Bone marrow (tissue), 2 donors: ENCODE data around the gene C19orf67.

Experiments used
- DNase-seq, 2 donors: peaks; one replicate each; lab custom pipeline; 2025; lab: John Stamatoyannopoulos, UW

C19orf67 gene

DNA sequence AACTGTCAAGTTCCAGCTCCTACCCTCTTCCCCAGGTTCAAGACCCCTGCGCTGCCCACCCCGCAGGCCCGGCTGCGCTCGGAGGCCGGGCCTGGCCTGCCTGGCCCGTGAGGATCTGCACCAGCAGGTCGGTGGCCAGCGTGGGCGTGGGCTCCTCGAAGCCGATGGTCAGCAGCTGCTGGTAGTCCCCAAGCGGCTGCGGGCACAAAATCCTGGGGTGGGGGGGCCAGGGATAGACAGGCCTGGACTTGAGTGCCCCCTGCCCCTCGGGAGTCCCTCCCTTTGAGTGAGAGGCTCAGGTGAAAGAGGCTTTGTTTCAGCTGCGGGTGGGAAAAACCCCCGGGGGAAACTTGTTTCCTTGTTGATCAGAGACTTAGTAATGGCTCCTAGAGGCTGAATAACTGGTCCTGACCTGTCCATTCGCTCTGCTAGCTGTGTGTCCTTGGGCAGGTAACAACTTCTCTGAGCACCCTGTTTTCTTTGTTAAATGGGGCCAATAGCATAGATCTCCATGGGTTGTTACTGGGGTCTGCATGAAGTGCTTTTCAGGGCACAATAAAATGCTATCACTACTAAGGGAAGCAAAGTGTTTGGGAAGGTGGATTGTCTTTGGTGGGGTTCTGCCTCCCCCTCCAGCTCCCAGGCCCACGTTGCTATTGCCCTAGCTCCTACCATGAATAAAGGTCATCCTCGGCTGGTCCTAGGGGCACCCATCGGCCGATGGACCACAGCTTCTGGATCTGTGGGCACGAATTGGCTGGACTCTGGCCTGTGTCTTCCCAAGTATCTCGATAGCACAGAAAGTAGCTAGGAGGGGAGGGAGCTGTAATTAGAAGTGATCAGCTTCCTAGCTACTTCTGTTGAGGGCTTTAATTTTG, 3.5 kb downstream of the C19orf67 start:
- DNase-seq = no peak

DNA sequence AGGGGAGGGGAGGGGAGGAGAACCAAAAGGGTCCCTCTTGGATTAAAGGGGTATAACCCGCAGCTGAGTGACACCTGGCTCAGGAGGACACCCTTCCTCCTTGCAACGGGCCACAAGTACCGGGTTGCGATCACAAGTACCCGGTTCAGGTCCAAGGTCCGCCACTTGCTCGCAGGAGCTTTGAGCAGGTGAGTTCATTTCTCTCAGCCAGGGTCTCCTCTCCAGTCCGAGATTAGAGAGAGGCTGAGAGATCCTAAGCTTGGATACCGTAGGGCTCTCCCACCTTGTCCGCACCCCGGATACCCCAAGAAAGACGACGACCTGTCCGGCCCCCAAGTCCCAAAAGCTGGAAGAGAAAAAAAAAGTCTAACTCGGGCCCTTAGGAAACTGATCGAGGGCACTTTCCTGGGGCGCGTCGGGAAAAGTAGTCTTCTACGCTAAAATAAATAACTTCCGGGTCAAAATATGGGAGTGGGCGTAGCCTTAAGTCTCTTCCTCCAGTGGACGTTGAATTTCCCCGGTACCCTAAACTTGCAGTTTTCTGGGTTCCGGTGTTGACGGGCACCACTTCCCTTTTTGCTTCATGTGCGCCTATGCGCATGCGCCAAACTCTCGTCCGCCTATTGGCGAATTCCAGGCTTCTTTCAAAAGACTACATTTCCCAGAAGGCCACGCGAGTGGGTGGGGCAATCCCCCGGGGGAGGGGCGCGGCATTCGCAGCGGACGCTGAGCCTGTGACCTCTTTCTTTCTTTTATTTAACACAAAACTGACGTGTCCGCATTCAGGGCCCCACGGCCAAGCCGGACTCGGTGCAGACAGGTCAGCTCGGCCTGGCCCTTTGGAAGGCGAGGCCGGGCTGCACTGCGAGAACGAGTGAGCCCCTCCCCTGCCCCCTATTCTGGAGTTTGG, 4.4 kb downstream of the C19orf67 start:
- DNase-seq = peak; percentile 91 to 99

DNA sequence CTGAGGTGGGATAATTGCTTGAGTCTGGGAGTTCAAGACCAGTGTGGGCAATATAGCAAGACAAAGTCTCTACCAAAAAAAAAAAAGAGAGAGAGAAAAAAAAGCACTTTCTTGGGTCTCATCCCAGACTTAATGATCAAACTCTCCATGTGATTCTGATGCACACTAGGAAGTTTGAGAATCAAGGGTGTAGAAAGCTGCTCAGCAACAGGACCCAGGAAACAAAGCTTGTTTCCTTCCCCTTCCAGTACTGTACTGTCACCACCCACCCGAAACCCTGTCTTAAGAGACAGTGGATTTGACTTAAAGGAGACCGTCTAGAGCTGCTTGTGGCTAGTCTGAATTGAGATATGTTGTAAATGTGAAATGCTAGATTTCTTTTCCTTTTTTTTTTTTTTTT, 7.2 kb downstream of the C19orf67 start:
- no peak for DNase-seq

DNA sequence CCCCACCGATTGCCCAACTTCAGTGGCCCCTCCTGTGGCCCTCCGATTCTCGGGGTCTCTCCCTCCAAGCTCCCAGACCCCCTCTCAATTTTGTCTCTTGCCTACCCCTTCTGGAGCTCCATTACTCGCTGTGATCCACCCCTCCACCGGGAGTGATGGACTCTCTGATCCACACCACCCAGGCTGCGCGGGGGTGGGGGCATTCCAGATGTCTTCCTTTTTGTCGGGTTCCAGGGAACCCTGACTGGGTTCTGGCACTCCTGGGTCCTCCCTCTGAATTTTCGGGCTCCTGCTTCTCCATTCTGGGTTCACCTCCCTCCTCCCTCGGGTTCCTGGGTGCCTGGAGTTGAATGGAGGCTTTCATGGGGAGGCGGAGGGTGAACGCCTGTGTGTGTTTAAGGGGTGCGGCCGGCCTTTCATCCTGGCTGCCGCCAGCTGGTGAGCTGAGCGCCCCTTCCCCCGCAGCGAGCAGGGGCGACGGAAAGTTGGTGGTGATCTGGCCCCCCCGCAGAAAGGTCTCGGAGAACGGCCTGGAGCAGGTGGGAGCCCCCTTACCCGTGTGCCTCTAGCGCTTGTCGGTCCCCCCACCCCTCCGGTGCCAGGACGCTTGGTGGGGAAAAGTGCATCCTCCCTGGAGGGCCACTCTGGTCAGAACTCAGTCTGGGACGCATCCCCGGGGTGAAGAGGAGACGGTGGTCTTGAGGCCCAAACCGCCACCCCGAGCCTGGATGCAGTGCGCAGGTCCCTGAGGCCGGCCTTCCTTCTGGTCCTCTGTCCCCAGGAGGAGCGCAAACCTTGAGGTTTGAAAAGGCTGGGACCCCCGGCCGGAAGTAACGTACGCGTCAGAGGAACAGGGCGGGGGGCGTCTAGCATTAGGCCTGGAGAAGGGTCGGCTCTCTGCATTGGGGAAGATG, 11.4 kb downstream of the C19orf67 start:
- peak in 1 of 2 donors; percentile 59 for DNase-seq

DNA sequence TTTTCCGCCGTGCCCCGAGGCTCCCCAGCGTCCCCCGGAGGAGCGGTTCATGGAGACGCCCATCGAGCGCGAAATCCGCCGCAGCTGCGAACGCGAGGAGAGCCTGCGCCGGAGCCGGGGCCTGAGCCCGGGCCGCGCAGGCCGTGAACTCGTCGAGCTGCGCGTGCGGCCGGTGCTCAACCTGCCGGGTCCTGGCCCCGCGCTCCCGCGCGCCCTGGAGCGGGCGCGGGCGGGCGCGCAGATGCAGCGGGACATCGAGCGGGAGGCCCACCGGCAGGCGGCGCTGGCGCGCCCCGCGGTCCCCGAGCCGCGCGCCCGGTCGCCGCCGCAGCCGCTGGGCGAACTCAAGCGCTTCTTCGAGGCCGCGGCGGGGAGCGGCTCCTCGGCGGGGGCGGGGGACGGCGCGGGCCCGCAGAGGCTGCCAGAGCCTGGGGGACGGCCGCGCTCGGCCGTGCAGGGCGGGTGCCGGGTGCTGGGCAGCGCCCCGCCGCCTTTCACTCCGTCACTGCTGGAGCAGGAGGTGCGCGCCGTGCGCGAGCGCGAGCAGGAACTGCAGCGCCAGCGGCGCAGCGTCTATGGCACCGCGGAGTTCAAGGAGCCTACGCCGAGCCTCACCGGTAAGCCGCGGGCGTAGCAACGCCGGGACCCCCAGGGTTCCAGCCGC, 12.2 kb downstream of the C19orf67 start:
- peak in 1 of 2 donors; percentile 82 for DNase-seq

DNA sequence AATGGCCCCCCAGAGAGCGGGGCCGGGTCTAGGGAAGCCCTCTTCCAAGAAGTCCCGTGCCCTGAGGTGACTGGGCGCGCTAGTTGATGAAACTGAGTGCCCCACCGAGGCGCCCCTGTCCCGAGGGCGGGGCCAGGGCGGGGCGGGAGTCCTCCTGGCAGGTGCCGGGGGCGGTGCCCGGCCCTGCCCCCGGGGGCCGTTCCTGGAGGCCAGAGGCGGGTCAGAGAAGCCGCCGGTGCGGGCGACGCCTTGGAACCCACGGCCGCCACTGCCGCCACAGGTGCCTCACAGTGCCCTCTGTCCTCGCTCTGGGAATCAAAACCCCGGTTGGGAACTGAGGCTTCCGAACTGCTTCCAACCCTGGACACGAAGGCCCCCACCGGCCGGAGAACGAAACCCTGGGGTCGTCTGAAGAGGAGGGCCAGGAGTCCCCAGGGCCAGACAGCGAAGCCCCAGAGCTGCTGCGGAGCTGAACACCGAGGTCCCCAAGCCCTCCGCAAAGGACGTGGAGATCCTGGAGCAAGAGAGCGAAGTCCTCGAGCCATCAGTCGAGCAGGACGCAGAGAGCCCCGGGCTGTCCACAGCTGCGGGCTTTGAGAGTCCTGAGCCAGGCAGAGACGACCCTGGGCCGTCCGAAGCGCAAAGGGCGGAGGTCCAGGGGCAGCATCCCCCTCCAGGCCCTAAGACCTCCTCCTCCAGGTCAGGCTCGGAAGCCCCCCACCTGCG, 12.9 kb downstream of the C19orf67 start, which contains the start of gene MISP3:
TSS of gene MISP3 (plus strand) at position 252 of the 726 bp plus-strand sequence. CDS start 524 bp downstream, outside the sequence.
- peak in 1 of 2 donors; percentile 49 for DNase-seq

DNA sequence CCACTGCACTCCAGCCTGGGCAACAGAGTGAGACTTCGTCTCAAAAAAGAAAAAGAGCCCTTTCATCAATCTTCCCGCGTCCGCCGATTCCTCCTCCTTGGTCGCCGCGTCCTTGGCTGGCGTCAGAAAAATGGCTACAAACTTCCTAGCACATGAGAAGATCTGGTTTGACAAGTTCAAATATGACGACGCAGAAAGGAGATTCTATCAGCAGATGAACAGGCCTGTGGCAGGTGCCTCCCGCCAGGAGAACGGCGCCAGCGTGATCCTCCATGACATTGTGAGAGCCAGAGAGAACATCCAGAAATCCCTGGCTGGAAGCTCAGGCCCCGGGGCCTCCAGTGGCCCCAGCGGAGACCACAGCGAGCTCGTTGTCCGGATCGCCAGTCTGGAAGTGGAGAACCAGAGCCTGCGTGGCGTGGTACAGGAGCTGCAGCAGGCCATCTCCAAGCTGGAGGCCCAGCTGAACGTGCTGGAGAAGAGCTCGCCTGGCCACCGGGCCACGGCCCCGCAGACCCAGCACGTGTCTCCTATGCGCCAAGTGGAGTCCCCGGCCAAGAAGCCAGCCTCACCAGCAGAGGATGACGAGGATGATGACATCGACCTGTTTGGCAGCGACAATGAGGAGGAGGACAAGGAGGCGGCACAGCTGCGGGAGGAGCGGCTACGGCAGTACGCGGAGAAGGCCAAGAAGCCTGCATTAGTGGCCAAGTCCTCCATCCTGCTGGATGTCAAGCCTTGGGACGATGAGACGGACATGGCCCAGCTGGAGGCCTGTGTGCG, 15.1 kb downstream of the C19orf67 start:
- no peak for DNase-seq

DNA sequence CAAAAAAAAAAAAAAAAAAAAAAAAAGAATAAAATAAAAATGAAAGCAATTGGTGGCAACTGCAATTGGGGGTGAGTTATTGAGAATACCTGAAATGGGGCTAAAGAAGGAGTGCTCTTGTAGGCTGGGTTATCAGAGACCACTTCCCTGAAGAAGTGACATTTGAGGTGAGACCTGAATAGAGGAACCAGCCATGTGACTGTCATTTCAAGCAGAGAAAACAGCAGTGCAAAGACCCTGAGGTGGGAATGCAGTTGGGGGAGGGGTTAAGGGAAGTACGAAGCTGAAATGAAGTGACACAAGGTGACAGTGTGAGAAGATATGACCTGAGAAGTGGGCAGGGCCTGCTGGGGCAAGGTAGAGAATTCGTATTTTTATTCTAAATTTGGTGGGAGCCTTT, 19.4 kb downstream of the C19orf67 start:
- no peak for DNase-seq

DNA sequence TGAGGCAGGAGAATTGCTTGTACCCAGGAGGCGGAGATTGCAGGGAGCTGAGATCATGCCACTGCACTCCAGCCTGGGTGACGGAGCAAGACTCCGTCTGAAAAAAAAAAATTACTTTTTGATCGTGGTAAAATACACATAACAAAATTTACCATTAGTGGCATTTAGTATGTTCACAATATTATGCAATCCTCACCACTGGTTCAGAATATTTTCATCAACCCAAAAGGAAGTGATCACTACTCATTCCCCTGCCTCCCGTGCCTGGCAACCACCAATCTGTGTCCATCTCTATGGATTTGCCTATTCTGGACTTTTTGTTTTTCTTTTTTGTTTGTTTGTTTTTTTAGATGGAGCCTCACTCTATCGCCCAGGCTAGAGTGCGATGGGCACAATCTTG, 22.5 kb downstream of the C19orf67 start:
- no peak for DNase-seq

DNA sequence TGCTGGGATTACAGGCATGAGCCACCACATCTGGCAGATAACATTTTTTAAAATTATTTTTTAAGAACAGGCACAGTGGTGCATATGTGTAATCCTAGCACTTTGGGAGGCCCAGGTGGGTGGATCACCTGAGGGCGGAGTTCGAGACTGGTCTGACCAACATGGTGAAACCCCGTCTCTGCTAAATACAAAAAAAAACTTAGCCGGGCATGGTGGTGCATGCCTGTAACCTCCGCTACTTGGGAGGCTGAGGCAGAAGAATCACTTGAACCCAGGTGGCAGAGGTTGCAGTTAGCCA, 23.1 kb downstream of the C19orf67 start:
- DNase-seq = no peak

DNA sequence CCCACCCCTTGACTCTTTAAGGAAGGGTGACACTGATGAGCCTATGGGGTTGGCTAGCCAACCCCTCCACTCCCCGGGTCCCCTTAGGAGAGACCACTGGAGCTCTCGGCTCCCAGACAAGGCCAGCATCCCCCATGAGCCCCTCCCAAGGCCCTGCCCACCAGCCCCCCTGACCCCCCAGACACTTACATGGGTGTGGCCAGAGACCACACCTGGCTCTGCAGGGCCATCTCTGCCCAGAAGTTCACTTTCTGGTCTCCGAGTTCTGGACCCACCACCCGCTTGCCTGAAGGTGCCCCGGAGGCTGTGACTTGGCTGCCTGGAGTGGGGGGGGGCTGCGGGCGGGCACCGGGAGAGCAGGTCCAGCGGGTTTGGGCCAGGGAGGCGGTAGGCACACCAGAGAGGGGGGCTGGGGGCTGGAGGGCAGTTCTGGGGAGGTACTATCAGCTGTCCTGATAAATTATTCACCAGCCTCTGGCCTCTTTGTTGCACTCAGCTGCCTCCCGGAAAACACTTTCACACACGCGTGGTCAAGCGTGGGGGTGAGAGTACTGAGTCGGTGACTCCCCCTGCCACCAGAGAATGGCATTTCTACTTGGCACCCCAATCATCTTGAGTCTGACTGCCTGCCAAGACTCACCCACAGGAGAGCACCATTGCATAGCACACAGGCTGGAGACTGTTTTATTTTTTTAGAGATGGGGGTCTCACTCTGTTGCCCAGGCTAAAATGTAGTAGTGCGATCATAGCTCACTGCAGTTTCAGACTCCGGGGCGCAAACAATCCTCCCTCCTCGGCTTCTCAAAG, 23.6 kb downstream of the C19orf67 start, which contains the start of gene PALM3:
TSS of gene PALM3 (minus strand) at position 326 of the 807 bp plus-strand sequence. CDS start at position 230, 96 bp downstream.
- no peak for DNase-seq

DNA sequence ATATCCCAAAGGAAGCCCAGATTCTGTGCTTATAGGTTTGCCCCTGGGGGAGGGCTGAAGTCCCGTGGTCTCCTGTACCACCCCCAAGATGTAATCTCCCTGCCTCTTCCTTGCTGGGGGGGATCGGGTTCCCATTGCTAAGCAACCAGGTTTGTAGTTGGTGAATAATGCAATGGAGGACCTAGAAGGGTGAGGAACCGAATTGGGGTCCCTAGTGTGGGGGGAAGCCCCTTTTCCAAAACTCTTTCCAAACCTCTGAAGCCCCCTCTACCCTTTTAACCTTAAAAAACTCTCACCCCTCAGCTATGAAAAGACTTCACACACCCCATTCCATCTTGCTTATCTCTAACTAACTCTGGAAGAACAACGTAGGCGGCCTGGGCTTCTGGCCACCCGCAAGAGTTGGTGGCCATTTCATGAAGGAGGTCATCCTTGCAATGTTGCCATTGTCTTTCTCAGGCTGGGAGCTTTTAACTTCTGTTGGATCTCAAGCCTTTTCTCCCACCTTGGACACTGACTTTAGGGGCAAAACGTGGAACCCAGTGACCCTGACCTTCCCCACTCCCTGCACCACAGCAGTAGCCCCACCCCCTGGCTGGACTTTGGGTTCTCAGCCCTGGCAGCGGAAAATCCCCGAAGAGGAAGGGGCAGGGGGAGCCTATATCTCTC, 24.4 kb downstream of the C19orf67 start:
- no peak for DNase-seq

DNA sequence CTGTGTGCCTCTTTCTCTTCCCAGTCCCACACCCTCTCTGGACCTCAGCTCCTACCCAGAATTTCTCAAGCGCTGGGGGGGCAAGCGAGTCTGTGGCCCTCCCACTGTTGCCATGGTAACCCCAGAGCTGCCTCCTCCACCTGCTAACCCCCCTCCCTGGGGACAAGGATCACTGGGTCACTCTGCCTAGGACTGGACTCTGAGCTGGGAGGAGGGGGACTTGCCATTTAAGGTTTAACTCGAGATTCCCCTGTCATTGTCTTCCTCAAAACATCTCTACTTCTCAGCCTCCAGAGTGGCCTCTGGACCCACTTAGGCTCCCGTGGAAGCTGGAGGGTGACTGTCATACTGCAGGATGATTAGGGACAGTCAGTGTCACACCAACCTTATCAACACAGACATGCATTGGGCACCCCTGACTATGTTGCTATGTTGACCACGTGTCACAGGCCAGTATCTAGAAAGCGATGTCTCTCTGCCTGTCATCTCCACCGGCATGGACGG, 25.9 kb downstream of the C19orf67 start:
- no peak for DNase-seq

DNA sequence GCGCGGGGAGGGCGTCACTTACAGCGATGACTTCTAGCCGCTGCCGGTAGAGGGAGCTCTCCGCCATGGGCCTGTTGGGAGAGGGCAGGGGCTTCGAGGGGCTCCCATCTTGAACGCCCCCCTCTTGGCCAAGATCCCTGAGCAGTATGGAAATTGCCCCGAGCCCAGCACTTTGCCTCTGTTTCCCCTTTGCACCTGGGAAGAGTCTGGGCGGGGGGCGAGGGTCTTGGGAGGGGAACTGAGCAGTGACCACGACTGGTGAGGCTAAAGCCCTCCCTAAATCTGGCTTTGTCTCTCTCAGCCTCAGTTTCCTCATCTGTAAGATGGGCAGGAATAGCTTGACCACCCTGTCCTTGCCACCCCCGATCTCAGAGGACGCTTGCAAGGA, 26.5 kb downstream of the C19orf67 start:
- DNase-seq = no peak

DNA sequence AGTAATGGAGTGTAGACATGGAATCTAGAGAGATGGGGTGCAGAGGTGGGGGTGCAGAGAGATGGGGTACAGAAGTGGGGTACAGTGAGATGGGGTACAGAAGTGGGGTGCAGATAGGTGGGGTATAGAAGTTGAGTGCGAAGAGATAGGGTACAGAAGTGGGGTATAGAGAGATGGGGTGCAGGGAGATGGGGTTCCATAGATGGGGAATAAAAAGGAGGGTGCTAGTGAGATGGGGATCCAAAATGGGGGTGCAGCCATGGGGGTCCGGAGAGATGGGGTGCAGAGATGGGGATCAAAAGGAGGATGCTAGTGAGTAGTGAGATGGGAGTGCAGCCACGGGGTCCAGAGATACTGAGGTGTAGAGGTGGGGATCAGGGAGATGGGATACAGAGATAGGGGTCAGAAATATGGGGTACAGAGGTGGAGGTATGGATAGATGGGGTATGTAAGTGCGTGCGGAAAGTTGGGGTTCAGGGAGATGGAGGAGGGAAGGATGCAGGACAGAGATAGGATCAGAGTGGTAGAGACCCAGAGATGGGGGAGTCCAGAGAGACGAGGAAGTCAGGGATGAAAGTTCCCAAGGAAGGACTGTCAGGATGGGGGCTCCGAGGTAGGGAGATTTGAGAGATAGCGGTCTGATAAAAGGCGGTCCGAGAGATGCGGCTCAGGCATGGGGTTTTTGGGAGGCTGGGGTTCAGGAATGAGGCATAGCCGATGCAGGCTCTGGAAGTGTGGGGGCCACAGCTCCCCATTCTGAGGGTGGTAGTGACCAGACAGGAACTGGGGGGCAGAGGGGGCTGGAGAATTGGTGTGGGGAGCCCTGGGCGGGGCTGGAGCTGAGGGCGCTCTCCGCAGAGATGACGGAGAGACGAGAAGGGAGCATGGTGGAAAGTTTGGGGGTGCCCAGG, 27.1 kb downstream of the C19orf67 start:
- no peak for DNase-seq

DNA sequence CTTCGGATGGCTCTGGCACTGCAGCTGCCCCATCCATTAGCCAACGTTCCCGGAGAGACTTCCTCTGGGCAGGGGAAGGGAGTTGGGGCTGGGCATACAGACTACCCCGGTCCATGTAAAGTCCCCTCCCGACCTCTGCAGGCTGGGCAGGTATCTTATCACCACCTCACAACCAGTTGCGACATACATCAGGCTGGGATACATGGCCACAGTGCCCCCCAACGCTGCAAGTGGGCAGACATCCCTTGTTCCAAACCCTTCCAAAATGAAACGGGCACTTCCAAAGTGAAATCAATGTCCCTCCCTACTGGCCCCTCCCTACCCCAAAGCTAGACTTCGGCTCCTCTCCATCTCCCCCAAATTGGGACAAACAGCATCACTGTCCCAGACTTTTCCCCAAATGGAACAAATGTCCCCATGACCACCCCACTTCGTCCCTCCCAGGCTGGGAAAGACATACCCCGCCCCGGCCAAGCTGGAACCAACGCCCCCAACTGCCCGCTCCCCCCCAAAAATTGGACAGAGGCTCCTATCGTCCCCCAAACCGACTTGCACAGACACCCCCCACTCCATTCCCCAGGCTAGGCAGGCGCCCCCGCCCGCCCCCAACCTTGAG, 28.7 kb downstream of the C19orf67 start:
- no peak for DNase-seq
